SH-SY5Y (cell line): ENCODE results near the gene PTPRK.

Experiments
- GATA2 ChIP-seq: IDR thresholded peaks from 2 replicates; pipeline ENCODE4 v1.6.1; 2011; ENCODE audit warnings: mild to moderate bottlenecking, low read depth, low read length
- GATA3 ChIP-seq: IDR thresholded peaks from 2 replicates; pipeline ENCODE4 v1.6.1; 2011; ENCODE audit warnings: low read depth, mild to moderate bottlenecking, low read length, moderate library complexity

DNA sequence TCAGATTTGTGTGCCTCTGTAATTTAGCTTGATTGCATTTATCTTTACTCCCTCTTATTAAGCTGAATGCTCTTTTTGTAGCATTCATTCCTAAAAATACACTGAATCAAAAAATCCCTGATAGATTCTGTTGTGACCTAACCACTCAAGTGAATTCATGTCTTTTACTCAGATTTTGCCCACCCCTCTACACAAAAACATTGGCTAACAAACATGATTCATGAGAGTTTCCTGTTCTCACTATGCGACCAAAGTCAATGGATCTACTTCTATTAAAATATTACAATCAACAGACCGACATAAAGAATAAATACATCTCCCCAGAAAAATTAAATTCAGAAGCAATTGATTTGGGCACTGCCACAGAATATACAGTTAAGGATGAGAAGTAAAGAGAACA lies 520.0 kb downstream of the PTPRK start:
- no peak for TF ChIP-seq GATA2
- TF ChIP-seq GATA3: no peak
